Anterior cingulate cortex (tissue), 58 donors: ENCODE measurements around the gene SESN1.
A peak's percentile ranks its signal among the peaks of the same experiment; 100 is the strongest.

Experiments
- DNase-seq, 58 donors: peaks; one replicate each; lab custom pipeline; 2025; lab: John Stamatoyannopoulos, UW

The SESN1 gene

GRCh38 chr6:108944707-108945680 is 149.7 kb downstream of the SESN1 start:
- peak in 8 of 58 donors; percentile 2 to 50 (median 14) for DNase-seq

- no peak for DNase-seq
These were observed 150.6 kb downstream of the SESN1 start for GRCh38 chr6:108944071-108944470.

- DNase-seq: no peak
These were observed 151.8 kb downstream of the SESN1 start for GRCh38 chr6:108942556-108943492.

- DNase-seq: no peak
These were observed 152.8 kb downstream of the SESN1 start for GRCh38 chr6:108941859-108942258.

GRCh38 chr6:108941281-108941680 is 153.4 kb downstream of the SESN1 start:
- no peak for DNase-seq

- no peak for DNase-seq
These were observed 153.9 kb downstream of the SESN1 start for GRCh38 chr6:108940741-108941140.

GRCh38 chr6:108937170-108937569 is 157.5 kb downstream of the SESN1 start:
- no peak for DNase-seq
